Liver (tissue), 9 donors: Measurements from ENCODE around the gene BEST2. TPM values are rescaled to one million over a fixed set of nuclear protein-coding genes. Genes with fewer than 3 reads are reported as not detected.

ENCODE experiments used
- DNase-seq: peaks from one replicate; pipeline ENCODE4 v3.0.0-alpha.2; 2017; ENCODE audit warnings: low spot score
- H3K27ac ChIP-seq, 2 donors: one replicate each; pipeline ENCODE4 v1.7.0; 2013; ENCODE audit warnings: inconsistent platforms in 2 of 2, low read length in 2 of 2, control low read depth in 1 of 2, low read depth in 1 of 2, mild to moderate bottlenecking in 1 of 2
- H3K27me3 ChIP-seq, 4 donors: one replicate each; pipeline versions ENCODE4 v1.6.1 to v1.7.0; 2013; ENCODE audit warnings: low read length in 3 of 4, inconsistent platforms in 1 of 4, mild to moderate bottlenecking in 1 of 4, moderate library complexity in 1 of 4; ENCODE audit not compliant: control insufficient read depth in 4 of 4, insufficient read depth in 4 of 4
- H3K36me3 ChIP-seq, 4 donors: one replicate each; pipeline versions ENCODE4 v1.6.1 to v1.7.0; 2013; ENCODE audit warnings: low read length in 3 of 4, mild to moderate bottlenecking in 3 of 4, low read depth in 1 of 4, moderate library complexity in 1 of 4; ENCODE audit not compliant: control insufficient read depth in 4 of 4, insufficient read depth in 3 of 4
- H3K4me1 ChIP-seq, 4 donors: one replicate each; pipeline versions ENCODE4 v1.6.1 to v1.7.0; 2013; ENCODE audit warnings: low read length in 3 of 4, mild to moderate bottlenecking in 3 of 4, moderate library complexity in 1 of 4; ENCODE audit not compliant: control insufficient read depth in 4 of 4, insufficient read depth in 4 of 4
- H3K4me3 ChIP-seq, 3 donors: one replicate each; pipeline versions ENCODE4 v1.6.1 to v1.7.0; 2013; ENCODE audit warnings: low read length in 3 of 3, control low read depth in 1 of 3, low read depth in 1 of 3, mild to moderate bottlenecking in 1 of 3
- H3K9ac ChIP-seq, 2 donors: one replicate each; pipeline ENCODE4 v1.7.0; 2013; ENCODE audit warnings: low read length in 2 of 2, mild to moderate bottlenecking in 2 of 2, moderate library complexity in 2 of 2, control low read depth in 1 of 2, low read depth in 1 of 2
- H3K9me3 ChIP-seq, 4 donors: one replicate each; pipeline versions ENCODE4 v1.6.1 to v1.7.0; 2013; ENCODE audit warnings: low read length in 3 of 4; ENCODE audit not compliant: control insufficient read depth in 4 of 4
- EGR1 ChIP-seq, 2 donors: IDR thresholded peaks; 2 replicates each; pipeline ENCODE4 v1.6.1; 2016 to 2018; ENCODE audit warnings: antibody characterized with exemption in 2 of 2, low read depth in 2 of 2
- FOXA1 ChIP-seq: IDR thresholded peaks from 2 replicates; pipeline ENCODE4 v1.6.1; 2016; ENCODE audit warnings: antibody characterized with exemption
- GABPA ChIP-seq, 2 donors: IDR thresholded peaks in 1 of 2; conservative IDR thresholded peaks in 1 of 2; 2 replicates each; pipeline ENCODE4 v1.6.1; 2016; ENCODE audit warnings: antibody characterized with exemption in 2 of 2, mild to moderate bottlenecking in 1 of 2, moderate library complexity in 1 of 2
- HNF4A ChIP-seq, 2 donors: conservative IDR thresholded peaks; 2 replicates each; pipeline ENCODE4 v1.6.1; 2016; ENCODE audit warnings: antibody characterized with exemption in 2 of 2, mild to moderate bottlenecking in 2 of 2
- HNF4G ChIP-seq: IDR thresholded peaks from 2 replicates; pipeline ENCODE4 v1.6.1; 2016; ENCODE audit warnings: antibody characterized with exemption
- RAD21 ChIP-seq, 2 donors: IDR thresholded peaks; 2 replicates each; pipeline ENCODE4 v1.6.1; 2016; ENCODE audit warnings: antibody characterized with exemption in 2 of 2, mild to moderate bottlenecking in 2 of 2
- SP1 ChIP-seq: IDR thresholded peaks from 2 replicates; pipeline ENCODE4 v1.6.1; 2018; ENCODE audit warnings: antibody characterized with exemption, mild to moderate bottlenecking
- TAF1 ChIP-seq: conservative IDR thresholded peaks from 2 replicates; pipeline ENCODE4 v1.6.1; 2016; ENCODE audit warnings: antibody characterized with exemption, mild to moderate bottlenecking
- YY1 ChIP-seq: IDR thresholded peaks from 2 replicates; pipeline ENCODE4 v1.6.1; 2016; ENCODE audit warnings: antibody characterized with exemption, mild to moderate bottlenecking
- ZBTB33 ChIP-seq: IDR thresholded peaks from 2 replicates; pipeline ENCODE4 v1.6.1; 2016; ENCODE audit warnings: antibody characterized with exemption
- WGBS: extraction: QIAGEN DNeasy Blood & Tissue Kit; methylation state at CpG from one replicate; pipeline ENCODE4 v1.1.7; 2013; 5-methylcytosine and 5-hydroxymethylcytosine counted together
- polyA plus RNA-seq, 2 donors: library from polyadenylated mRNA; stranded (reverse) in 1 of 2; unstranded in 1 of 2; fragments of 200-250 nt in 1 of 2; fragments of >200 nt in 1 of 2; fragmentation: Nextera tagmentation in 1 of 2; extraction: Ambion mirVana in 1 of 2; gene quantifications; one replicate each; pipeline versions ENCODE4 v1.2.1 to v1.2.3, GENCODE V29; 2013 to 2015
- total RNA-seq, 2 donors: library from RNA; depleted of rRNA; stranded (reverse); fragments of >200 nt; gene quantifications; one replicate each; pipeline ENCODE4 v1.2.3, GENCODE V29; 2014
- TF ChIP-seq, protein P1 (sequence below): IDR thresholded peaks from 2 replicates; pipeline ENCODE4 v1.6.1; 2016; ENCODE audit warnings: antibody characterized with exemption
- TF ChIP-seq, protein P2 (sequence below): fragments of 150-350 bp; IDR thresholded peaks from 2 replicates; pipeline ENCODE4 v1.5.1; 2017; ENCODE audit warnings: improper control_type of control experiment, low read depth, low read length; ENCODE audit not compliant: missing input control
- TF ChIP-seq, protein P3 (sequence below): IDR thresholded peaks from 2 replicates; pipeline ENCODE4 v1.6.1; 2016; ENCODE audit warnings: antibody characterized with exemption
- donor health status: healthy.
- donor health status: healthy.
- donor health status: healthy.
- donor health status: healthy.
- donor health status: healthy.

The BEST2 gene
- total and polyA plus RNA-seq, 4 donors, result not detected

GRCh38 chr19:12766051-12766521, 14.5 kb downstream of the BEST2 start:
- H3K9ac ChIP-seq, result no peak overlapping the region
- 60% methylated on average over 30 of the region's 30 CpGs for WGBS
- peaks cover 7 to 33% (median 12%) of the 10 kb centered on the region in 4 donors for H3K36me3 ChIP-seq
- TF ChIP-seq GABPA (IDR thresholded peaks at IDR 0.05 in 1 of 2, conservative IDR thresholded peaks at IDR 0.05 in 1 of 2) (no peak), HNF4G (no peak), SP1 (no peak), TAF1 (no peak), RAD21 (IDR thresholded peaks at IDR 0.05) (peak; percentile 66 to 92), ZBTB33 (no peak)
- TF ChIP-seq, protein P1, sequence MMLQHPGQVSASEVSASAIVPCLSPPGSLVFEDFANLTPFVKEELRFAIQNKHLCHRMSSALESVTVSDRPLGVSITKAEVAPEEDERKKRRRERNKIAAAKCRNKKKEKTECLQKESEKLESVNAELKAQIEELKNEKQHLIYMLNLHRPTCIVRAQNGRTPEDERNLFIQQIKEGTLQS, result no peak
- TF ChIP-seq, protein P2, sequence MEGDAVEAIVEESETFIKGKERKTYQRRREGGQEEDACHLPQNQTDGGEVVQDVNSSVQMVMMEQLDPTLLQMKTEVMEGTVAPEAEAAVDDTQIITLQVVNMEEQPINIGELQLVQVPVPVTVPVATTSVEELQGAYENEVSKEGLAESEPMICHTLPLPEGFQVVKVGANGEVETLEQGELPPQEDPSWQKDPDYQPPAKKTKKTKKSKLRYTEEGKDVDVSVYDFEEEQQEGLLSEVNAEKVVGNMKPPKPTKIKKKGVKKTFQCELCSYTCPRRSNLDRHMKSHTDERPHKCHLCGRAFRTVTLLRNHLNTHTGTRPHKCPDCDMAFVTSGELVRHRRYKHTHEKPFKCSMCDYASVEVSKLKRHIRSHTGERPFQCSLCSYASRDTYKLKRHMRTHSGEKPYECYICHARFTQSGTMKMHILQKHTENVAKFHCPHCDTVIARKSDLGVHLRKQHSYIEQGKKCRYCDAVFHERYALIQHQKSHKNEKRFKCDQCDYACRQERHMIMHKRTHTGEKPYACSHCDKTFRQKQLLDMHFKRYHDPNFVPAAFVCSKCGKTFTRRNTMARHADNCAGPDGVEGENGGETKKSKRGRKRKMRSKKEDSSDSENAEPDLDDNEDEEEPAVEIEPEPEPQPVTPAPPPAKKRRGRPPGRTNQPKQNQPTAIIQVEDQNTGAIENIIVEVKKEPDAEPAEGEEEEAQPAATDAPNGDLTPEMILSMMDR, result peak; percentile 54
- peak; percentile 93 for DNase-seq
- H3K27me3 ChIP-seq, result no peaks in the 10 kb centered on the region
- H3K4me3 ChIP-seq, result peak overlapping the region; percentile 36 to 52 (median 41)
- H3K9me3 ChIP-seq, result no peaks in the 10 kb centered on the region
- peak overlapping the region in 1 of 2 donors; percentile 35 for H3K27ac ChIP-seq
- peaks cover 0 to 14% (median under 1%) of the 10 kb centered on the region in 4 donors for H3K4me1 ChIP-seq

GRCh38 chr19:12767150-12767549, 15.6 kb downstream of the BEST2 start:
- Histone ChIP-seq H3K4me3 (no peak overlapping the region), H3K9ac (no peak overlapping the region), H3K27ac (no peak overlapping the region), H3K9me3 (no peaks in the 10 kb centered on the region), H3K4me1 (peaks cover 0 to 14% (median under 1%) of the 10 kb centered on the region in 4 donors), H3K36me3 (peaks cover 9 to 34% (median 14%) of the 10 kb centered on the region in 4 donors), H3K27me3 (no peaks in the 10 kb centered on the region)
- DNase-seq, result no peak
- TF ChIP-seq TAF1 (no peak), ZBTB33 (no peak), YY1 (no peak), FOXA1 (no peak), HNF4A (conservative IDR thresholded peaks at IDR 0.05) (no peak), EGR1 (IDR thresholded peaks at IDR 0.05; ENCODE audit: low read depth in 2 of 2) (no peak)
- TF ChIP-seq, protein P2, result no peak
- TF ChIP-seq, protein P3, sequence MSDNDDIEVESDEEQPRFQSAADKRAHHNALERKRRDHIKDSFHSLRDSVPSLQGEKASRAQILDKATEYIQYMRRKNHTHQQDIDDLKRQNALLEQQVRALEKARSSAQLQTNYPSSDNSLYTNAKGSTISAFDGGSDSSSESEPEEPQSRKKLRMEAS, result no peak
- WGBS, result 98% methylated on average over 11 of the region's 11 CpGs
